Kidney glomerular epithelial cell (primary cell): ENCODE data around the gene SND1.

ENCODE experiments used
- DNase-seq: peaks from one replicate; lab custom pipeline; 2025; lab: John Stamatoyannopoulos, UW

SND1 gene

DNA sequence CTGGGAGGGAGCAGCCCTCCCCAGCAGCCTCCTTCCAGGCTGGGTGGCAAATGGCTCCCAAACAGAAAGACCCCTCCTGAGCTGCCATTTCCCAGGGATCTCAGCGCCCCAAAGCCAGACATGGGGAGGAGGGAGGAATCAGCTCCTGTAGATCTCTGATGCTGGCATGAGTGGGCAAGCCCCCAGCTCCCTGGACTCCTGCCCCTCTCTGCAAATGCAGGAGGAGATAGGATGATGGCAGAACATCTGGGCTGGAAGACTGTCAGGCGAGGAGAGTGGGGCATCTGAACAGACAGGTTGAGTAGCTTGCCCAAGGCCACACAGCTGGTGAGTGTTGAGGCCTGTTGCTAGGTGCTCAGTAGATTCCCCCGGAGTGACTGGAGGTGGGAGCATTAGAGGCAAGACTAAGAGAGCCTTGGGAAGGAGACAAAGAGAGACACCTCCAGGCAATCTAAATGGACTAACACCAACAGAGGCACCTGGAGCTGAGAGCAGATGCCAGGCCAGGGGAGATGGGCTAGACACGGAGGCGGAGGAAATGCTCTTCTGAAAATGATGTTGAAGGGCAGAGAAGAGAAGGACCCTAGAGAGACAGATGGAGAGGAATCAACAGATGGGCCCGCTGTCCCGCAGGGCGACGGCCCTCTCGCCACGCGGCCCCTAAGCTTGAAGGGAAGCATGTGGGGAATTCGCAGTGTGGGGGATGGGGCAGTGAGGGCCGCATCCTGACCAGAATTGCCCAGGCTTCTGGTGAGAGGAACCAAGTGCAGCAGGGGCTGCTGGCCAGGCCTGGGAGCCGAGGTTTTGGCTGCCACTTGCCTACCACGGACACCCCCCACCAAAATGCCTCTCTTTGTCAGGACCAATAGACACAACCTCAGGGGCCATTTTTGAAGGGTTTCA is 464.1 kb downstream of the SND1 start:
- DNase-seq: no peak

DNA sequence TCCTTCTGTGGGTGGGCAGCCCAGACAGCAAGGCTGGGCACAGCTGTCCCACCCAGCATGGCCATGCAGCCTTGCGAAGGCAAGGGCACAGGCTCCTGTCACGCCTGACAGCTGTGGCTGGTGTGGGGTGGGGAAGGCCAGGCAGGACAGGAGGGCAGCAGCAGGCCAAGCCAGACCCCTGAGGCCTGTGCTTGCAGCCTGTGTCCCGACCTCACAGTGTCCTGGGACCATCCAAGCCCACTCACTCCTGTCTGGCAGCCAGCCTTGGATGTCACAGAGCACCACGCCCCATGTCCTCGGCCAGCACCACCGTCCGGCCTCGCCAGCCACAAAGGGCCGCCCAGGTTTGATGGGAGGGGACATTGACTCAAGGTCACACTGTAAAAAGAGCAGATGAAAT is 464.7 kb downstream of the SND1 start:
- DNase-seq: no peak

DNA sequence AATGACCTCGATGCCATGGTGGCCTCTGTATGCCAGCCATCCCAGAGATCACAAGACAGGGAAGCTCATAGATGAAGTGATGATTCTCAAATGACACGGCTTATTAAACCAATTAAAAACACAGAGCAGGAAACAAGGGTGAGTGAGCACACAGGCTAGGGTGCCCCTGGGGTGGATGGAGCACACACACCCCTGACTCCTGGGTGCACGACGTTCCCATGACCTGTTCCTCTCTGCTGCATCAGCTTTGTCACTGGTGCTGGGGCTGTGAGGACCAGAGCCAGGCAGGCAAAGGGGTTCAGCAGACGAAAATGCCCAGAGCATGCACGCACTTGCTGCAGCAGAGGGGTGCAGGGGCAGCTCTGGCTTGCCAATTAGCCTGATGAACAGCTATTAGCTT is 465.7 kb downstream of the SND1 start:
- DNase-seq: no peak

DNA sequence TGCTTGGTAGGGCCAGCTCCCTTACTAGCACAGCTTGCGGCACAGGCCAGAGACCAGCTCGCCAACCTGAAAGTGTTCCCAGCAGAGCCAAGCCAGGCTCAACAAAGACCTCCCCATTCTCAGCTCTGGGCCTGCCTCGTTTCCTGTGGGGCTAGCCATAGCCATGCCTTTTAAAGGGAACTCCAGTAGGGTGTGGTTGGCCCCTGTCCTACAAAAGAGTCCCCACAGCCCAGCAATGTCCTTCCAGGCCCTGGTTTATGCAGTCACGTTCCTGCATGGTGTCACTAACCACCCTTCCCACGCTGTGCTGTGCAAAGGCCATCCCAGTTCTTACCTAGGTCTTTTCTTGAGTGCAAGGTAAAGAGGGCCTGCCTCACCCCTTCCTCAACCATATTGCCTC is 467.0 kb downstream of the SND1 start:
- no peak for DNase-seq

DNA sequence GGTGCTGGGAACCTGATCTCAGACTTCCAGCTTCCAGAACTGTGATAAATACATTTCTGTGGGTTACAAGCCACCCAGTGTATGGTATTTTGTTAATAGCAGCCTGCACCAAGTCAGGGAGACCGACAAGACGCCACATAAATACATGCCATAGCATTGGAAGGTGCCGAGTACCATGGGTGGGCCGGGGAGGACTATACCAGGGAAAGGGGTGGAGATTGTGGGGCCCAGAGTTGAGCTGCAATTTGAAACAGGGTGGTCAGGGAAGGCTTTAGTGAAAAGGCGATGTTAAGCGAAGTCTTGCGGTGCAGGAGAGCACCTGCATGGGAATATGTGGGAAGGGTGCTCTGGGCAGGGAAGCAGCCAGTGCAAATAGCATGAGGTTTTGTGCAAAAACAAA is 468.1 kb downstream of the SND1 start:
- DNase-seq: no peak

DNA sequence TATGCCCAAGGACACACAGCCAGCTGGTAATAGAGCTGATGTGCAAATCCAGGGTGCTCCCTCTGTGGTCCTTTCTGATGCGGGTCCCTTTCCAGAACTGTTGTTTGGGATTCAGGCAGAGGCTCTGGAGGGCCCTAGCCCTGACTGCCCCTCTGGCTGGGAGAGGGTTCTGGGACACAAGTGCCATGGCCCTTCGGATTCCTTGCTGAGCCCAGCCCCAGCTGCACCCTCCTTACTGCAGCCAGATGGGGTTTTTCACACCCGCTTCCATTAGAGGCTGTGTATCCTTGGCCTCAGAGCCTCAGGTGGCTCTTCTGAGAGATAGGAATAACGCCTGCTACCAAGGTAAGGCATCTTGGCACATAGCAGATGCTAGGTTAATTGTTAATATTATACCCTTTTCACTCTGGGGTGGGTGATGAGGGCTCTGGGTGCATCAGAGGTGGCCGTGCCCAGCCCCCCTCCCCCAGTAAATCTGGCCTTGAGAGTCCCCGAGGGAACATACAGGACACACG is 469.0 kb downstream of the SND1 start:
- DNase-seq: no peak

DNA sequence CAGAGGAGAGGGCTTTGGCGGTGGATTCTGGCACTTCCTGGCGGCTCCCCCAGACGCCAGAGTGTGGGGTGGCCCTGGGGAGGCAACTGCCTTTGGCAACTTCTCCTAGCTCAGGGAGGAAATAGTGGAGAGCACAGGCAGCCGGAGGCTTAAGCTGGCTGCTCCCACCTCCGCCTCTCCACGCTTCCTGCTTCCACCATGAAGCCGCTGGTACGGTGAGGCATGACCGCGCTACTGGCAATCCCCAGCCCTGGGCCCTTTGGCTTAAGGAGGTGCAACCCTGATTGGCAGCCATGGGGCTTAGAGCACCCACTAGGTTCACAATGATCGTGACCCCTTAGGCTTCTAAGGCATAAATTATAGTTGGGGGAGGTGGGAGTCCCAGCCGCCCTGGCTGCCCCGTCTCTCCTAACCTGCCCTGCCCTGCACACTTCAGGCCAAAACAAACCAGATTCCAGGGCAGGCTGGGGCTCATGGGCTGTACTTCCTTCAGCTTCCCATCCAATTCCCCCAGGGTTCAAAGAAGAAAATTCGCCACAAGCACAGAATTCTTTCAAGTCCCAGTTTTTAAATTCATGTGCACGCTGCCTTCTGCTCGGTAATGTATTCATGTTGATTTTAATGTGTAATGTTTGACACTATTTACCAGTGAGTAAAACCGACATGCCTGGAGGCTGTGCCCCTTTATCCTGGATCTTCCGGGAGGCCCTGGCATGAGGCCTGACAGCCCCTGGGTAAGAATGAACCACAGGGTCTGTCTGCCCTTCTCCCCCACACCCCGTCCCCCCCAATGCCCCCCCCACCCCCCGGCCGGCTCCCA is 469.9 kb downstream of the SND1 start:
- DNase-seq: peak; percentile 42

DNA sequence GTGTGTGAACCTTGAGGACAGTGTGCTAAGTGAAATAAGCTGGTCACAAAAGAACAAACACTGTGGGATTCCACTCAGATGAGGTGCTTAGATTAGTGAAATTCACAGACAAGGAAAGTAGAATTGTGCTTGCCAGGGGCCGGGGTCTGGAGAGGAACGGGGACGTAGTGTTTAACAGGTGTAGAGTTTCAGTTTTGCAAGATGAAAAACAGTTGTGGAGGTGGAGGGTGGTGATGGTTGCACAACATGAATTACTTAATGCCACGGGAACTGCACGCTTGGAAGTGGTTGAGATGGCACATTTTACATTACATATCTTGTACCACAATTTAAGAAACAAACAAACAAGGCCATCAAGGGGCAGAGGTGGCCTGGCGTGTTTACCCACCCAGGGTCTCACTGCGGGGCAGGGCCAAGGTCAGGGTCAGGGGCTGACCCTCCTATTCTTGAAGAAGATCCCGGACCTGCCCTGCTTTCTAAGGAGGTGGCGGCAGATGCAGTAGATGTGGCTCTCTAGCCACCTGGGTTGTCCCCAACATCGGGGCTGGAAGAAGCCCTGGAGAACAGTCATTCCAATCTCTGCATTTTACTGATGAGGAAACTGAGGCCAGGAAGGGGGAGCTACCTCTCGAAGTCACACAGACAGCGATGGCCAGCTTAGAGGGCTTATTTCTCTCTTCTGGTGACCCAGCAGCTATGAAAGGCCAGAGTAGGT is 470.7 kb downstream of the SND1 start:
- DNase-seq: no peak

DNA sequence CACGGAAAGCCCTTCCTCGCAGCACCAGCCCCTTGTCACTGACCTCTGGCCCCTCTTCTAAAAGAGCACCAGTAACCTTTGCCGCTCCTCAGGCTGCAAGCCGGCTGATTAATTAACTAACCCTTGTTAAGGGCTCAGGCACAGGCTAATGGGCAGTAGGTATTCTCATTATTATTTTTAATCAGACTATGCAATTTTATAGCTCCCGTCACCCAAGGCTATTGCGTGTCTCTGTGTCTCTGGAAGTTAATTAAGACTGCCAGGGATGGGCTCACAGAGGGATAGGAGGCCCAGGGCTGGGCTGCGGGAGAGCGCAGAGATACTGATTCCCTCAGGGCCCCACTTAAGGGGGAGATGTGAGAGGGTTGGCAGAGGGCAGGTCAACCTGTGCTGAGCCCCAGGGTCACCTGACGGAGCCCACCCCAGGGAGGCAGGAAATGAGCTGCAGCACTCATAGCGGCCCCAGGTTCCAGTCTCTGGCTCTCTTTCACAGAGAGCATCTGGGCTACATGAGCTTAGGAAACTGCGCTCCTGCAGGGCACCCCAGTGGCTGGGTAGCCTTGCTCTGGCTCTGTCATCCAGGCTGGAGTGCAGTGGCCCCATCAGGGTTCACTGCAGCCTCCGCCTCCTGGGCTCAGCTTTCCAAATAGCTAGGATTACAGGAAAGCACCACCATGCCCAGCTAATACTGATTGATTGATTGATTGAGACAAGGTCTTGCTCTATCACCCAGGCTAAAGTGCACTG is 471.5 kb downstream of the SND1 start:
- no peak for DNase-seq

DNA sequence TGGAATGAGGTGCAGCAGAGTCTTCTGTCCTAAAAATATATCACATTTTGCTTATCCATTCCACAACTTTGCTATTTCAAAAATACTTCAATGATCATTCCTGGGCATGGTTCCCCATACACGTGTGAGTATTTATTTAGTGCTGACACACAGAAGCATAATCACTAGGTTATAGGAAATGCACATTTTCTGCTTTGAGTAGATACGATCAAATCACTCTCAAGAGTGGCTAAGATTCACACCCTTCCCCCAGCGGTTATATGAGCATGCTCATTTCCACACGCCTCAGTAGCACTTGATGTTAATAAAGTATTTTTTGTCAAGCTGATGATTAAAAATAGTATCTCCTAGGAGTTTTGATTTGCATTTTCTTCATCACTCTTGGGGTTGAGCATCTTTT is 472.8 kb downstream of the SND1 start:
- no peak for DNase-seq

DNA sequence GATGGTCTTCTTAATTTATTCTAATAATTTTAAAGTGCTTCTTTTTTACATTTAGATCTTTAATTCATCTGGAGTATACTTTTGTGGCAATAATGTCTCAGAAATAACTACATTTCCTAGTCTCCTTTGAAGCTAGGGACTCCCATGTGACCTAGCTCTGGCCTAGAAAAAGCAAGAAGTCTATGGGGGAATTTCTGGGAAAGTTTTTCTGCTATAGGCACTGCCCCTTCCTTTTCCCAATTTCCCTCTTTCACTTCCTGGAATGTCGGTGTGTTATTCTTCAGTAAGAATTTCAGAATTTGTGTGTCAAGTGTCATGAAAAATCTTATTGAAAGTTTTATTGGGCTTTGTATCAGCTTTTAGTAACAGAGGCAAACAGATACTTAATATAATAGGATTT is 473.8 kb downstream of the SND1 start:
- no peak for DNase-seq

DNA sequence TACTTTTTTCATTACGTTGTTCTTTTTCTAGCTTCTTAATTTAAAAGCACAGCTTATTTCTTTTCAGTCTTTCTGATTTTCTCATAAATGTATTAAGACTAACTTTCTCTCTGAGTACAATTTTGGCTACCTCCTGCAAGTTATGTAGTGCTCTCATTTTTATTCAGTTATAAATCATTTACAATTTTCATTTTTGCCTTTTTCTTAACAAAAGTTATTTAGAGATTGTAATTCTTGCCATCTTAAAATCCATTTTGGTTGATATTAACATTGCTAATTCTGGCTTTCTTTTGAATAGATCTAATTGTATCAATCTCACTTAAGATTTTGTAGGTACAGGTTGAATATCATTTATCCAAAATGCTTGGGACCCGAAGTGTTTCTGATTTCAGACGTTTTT is 476.4 kb downstream of the SND1 start:
- DNase-seq: no peak

DNA sequence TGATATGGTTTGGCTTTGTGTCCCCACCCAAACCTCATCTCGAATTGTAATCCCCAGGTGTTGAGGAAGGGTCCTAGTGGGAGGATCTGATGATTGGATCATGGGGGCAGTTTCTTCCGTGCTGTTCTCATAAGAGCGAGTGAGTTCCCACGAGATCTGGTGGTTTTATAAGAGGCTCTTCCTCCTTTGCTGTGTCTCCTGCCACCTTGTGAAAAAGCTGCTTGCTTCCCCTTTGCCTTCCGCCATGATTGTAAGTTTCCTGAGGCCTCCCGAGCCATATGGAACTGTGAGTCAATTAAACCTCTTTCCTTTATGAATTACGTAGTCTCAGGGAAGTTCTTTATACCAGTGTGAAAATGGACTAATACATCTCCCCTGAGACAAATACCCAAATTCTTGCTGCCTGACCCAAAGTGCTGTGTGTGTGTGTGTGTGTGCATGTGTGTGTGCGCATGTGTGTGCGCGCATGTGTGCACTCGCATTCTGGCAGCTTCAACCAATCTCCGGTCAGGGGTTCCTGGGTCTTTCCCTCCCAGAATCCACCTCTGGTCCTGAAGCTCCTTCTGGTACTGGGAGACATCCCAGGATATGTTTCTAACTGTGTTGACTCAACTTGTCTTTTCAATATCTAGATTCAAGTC is 477.4 kb downstream of the SND1 start:
- no peak for DNase-seq

DNA sequence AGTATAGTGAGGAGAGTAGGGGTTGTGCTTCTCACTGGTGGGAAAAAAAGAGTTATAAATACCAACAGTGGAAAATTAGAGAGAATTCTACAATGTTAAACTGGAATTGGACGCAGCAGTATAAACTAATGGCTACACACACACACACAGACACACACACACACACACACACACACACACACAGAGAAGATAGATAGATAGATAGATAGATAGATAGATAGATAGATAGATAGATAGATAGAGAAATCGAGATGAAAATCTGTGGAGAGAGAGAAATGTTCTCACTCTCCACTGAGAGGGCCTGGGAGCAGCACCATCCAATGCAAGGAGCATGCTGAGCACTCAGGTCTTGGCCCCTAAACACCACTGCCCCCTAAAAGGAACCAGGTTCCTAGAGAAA is 479.1 kb downstream of the SND1 start:
- no peak for DNase-seq

DNA sequence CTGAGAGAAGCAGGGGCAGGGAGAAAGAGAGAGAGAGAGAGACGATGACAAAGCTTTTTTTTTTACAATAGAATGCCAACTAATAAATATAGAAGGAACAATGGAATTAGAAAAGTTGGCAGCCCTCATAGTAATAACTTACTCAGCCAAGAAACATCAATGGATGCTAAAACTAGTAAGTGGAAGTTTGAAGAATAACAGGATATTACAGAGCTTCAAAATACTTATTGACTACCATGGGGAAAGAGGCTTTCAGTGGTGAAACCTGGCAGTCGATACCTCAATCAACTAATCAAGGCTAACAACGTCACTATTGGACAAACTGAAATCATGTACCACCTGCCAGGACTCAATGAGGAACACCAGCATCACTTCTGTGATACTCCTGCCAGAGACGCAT is 479.7 kb downstream of the SND1 start:
- no peak for DNase-seq

DNA sequence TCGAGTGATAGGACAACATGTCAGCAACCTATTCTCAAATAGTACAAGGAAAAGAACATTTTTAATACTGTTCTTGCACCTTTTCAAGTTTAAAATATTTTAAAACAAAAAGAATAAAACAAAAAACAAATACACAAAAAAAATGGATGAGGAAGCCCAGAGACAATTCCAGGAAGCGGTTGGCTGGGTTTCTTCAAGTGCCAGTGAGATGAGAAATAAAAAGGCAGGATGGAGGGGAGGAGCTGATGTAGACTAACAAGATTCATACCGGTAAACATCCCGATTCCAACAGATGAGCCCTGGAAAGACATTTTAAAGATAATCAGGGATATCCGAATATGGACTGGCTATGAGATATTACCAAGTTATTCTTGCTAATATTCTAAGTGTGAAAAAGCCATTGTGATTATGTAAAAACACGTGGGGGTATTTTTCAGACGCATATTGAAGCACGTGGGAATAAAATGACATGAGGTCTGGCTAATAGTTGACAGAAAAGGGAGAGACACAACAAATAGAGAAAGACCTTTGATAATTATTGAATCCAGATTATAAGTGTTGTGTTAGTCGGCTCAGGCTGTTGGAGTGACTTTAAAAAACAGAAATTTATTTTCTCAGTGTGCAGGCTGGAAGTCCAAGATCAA is 480.6 kb downstream of the SND1 start:
- no peak for DNase-seq

DNA sequence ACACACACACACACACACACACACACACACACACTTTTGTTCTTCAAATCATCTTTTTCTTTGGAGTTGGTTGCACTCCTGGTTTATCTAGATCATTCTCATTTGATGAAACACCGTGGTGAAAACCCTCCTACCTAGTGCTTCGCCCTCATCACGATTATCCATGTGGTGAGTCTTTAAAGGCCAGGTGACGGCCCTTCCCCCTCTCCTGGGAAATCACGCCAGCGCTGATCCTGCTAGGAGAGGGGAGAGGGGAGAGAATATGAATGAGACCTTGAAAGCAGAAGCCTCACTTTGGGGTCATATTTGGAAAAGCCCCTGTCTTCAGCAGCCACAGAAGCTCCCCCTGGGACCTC is 483.1 kb downstream of the SND1 start:
- no peak for DNase-seq

DNA sequence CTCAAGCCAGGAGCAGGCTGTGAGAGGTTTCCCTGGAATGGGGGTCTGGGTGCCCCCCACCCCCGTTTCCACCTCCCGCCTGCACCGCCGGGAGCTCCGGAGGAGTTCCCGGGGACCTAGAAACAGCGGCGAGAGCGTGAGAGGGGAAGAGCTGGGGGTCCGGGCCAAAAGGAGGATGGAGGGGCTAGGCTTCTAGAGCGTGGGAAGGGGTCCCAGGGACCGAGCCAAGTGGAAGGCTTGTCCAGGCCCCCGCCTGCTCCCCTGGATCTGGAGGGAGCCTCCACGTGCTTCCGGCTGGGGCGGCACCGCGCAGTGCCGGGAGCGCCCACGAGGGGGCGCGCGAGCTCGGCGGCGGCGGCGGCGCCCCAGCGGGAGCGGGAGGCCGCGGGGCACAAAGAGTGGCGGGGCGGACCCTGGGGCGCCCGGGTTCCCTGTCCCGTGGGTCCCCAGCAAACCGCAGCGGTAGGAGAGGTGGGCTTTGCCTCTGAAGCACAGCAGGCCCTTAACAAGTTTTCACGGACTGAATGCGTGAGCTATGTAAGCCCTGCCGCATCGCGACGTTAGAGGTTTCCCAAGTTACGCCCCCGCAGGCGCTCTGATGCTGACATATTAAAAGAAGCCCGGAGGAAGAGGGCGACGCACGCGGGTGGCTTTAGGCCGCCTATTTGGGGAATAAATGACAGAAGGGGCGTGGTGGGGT is 483.7 kb downstream of the SND1 start:
- DNase-seq: no peak

DNA sequence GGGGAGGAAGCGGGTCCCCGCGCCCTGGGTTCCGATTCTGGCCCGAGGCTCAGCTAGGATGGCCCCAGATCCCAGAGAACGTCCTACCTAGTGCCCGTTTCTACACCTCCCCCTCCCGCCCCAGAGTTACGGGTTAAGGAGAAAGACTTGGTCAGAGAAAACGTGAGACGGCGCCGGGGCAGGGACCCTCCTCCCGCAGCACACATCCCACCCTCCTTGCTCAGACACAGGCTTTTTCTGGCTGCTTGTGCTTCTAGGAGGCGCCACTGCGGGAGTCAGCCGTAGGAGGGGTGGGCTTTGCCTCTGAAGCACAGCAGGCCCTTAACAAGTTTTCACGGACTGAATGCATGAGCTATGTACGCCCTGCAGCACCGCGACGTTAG is 484.2 kb downstream of the SND1 start:
- no peak for DNase-seq

DNA sequence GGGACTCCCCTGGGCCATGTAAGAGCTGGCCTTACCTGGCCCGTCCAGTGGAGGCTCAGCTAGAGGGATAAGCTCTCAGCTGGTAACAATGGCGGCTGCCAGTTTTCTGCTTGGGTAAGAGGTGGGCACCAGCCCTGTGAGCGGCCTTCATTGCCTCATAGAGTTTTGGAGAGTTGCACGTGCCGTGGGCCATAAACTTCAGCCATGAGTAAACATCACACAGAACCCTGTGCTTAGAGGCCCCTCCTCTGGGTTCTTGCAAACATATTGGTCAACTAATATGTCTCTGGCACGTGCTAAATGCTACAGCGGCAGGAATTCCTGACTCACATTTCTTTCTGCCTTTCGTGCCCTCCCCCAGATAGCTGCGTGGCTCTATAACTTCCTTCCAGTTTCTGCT is 485.2 kb downstream of the SND1 start:
- DNase-seq: no peak
